NCI-H1930 (cell line): ENCODE measurements around the gene PRICKLE1.

Experiments
- DNase-seq, 2 experiments: peaks; one replicate each; lab custom pipeline; 2025; lab: John Stamatoyannopoulos, UW

The PRICKLE1 gene

GRCh38 chr12:42588524-42589464 is 752 bp downstream of the PRICKLE1 start:
- peak; percentile 69 to 71 for DNase-seq

- DNase-seq, result peak; percentile 95 to 97
These were observed 1.7 kb downstream of the PRICKLE1 start for GRCh38 chr12:42587601-42588523.

GRCh38 chr12:42586268-42586667 is 3.3 kb downstream of the PRICKLE1 start:
- DNase-seq, result no peak

GRCh38 chr12:42585841-42586216 is 3.7 kb downstream of the PRICKLE1 start:
- no peak for DNase-seq

GRCh38 chr12:42585154-42585840 is 4.2 kb downstream of the PRICKLE1 start:
- DNase-seq, result no peak

- peak in 1 of 2 experiments; percentile 37 for DNase-seq
These were observed 4.9 kb downstream of the PRICKLE1 start for GRCh38 chr12:42584651-42585111.

- DNase-seq, result no peak
These were observed 6.5 kb downstream of the PRICKLE1 start for GRCh38 chr12:42583016-42583415.

GRCh38 chr12:42582498-42582897 is 7.0 kb downstream of the PRICKLE1 start:
- no peak for DNase-seq

- DNase-seq, result no peak
These were observed 7.5 kb downstream of the PRICKLE1 start for GRCh38 chr12:42582050-42582449.

- DNase-seq, result no peak
These were observed 13.2 kb downstream of the PRICKLE1 start for GRCh38 chr12:42576374-42576773.

GRCh38 chr12:42575717-42576116 is 13.8 kb downstream of the PRICKLE1 start:
- DNase-seq, result no peak

- peak; percentile 91 to 97 for DNase-seq
These were observed 14.7 kb downstream of the PRICKLE1 start for GRCh38 chr12:42574851-42575266.

GRCh38 chr12:42571327-42572009 is 18.1 kb downstream of the PRICKLE1 start:
- DNase-seq, result no peak

- no peak for DNase-seq
These were observed 19.5 kb downstream of the PRICKLE1 start for GRCh38 chr12:42570076-42570475.

- peak; percentile 58 for DNase-seq
These were observed 20.3 kb downstream of the PRICKLE1 start for GRCh38 chr12:42568952-42569915.

GRCh38 chr12:42565633-42566032 is 23.9 kb downstream of the PRICKLE1 start:
- no peak for DNase-seq

GRCh38 chr12:42564996-42565395 is 24.6 kb downstream of the PRICKLE1 start:
- no peak for DNase-seq

GRCh38 chr12:42564556-42564955 is 25.0 kb downstream of the PRICKLE1 start:
- DNase-seq, result no peak

GRCh38 chr12:42560977-42561376 is 28.6 kb downstream of the PRICKLE1 start:
- no peak for DNase-seq

GRCh38 chr12:42557586-42558172 is 31.9 kb downstream of the PRICKLE1 start:
- DNase-seq, result no peak
